ENCODE results near the gene SYCP2L.
A peak's percentile ranks its signal among the peaks of the same experiment; 100 is the strongest.
"Not testable (repeated sequence)": the region's sequence is repeated elsewhere in the genome, so short reads cannot be mapped to it uniquely, and the experiment has no call there.

The SYCP2L gene

GRCh38 chr6:10890151-10890550 is 3.3 kb downstream of the SYCP2L start:
- no peak for DNase-seq (ENCODE audit: low spot score)
- in situ Hi-C loops (cut with MboI; ENCODE audit: low sequenced_read_pairs, unreplicated experiment), result no loop called here
- TF ChIP-seq CTCF (IDR thresholded peaks at IDR 0.05; ENCODE audit: borderline replicate concordance, control extremely low read depth, extremely low read depth, insufficient read depth, missing control alignments), result no peak

GRCh38 chr6:10891960-10892359 is 5.1 kb downstream of the SYCP2L start:
- TF ChIP-seq CTCF (IDR thresholded peaks at IDR 0.05; ENCODE audit: borderline replicate concordance, control extremely low read depth, extremely low read depth, insufficient read depth, missing control alignments), result no peak
- no peak for DNase-seq (ENCODE audit: low spot score)
- in situ Hi-C loops (cut with MboI; ENCODE audit: low sequenced_read_pairs, unreplicated experiment), result no loop called here

DNA sequence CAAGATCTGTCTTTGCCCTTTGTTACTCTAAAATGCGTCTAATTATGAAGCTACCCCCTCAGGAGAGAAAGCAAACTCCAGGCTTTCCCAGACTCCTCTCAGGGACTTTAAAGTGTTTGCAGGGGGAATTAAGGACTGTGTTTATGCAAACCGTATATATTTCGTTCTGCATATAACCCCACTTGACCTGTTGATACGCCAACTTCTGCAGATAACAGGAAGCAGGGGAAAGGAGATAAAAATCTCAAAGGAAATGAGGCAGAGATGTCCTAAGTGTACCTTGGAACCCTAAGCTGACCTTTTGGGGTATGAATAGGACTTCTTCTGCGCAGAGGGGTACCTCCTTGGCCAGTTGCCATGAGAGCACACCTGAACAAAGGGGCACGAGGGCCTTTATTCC is 8.1 kb downstream of the SYCP2L start:
- in situ Hi-C loops (cut with MboI; ENCODE audit: low sequenced_read_pairs, unreplicated experiment), result no loop called here
- no peak for DNase-seq (ENCODE audit: low spot score)
- TF ChIP-seq CTCF (IDR thresholded peaks at IDR 0.05; ENCODE audit: borderline replicate concordance, control extremely low read depth, extremely low read depth, insufficient read depth, missing control alignments), result no peak

DNA sequence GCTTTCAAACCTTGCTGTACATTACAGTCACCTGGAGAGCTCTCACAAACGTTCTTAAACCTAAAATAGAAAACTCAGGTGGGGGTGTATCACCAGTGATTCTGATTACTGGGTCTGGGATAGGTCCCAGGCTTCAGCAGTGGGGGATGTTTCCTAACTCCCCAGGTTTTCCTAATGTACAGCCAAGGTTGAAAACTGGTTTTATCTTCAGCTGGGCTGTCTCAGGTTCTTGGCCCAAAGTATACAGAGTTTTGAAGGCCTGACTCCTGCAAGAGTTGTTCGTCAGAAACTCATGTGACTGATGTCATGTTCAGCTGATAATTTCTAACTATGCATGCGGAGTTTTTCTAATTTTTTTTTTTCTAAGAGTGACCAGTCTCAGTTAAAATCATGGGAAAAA is 9.8 kb downstream of the SYCP2L start:
- no peak for DNase-seq (ENCODE audit: low spot score)
- no peak for TF ChIP-seq CTCF (IDR thresholded peaks at IDR 0.05; ENCODE audit: borderline replicate concordance, control extremely low read depth, extremely low read depth, insufficient read depth, missing control alignments)
- in situ Hi-C loops (cut with MboI; ENCODE audit: low sequenced_read_pairs, unreplicated experiment), result no loop called here

- in situ Hi-C loops (cut with MboI; ENCODE audit: low sequenced_read_pairs, unreplicated experiment), result no loop called here
- peak; percentile 63 for DNase-seq (ENCODE audit: low spot score)
- no peak for TF ChIP-seq CTCF (IDR thresholded peaks at IDR 0.05; ENCODE audit: borderline replicate concordance, control extremely low read depth, extremely low read depth, insufficient read depth, missing control alignments)
Measured at GRCh38 chr6:10901770-10902169, 14.9 kb downstream of the SYCP2L start.

- TF ChIP-seq CTCF (IDR thresholded peaks at IDR 0.05; ENCODE audit: borderline replicate concordance, control extremely low read depth, extremely low read depth, insufficient read depth, missing control alignments), result no peak
- in situ Hi-C loops (cut with MboI; ENCODE audit: low sequenced_read_pairs, unreplicated experiment), result no loop called here
- DNase-seq (ENCODE audit: low spot score), result no peak
Measured at GRCh38 chr6:10904015-10904414, 17.2 kb downstream of the SYCP2L start.

- DNase-seq (ENCODE audit: low spot score), result no peak
- TF ChIP-seq CTCF (IDR thresholded peaks at IDR 0.05; ENCODE audit: borderline replicate concordance, control extremely low read depth, extremely low read depth, insufficient read depth, missing control alignments), result no peak
- in situ Hi-C loops (cut with MboI; ENCODE audit: low sequenced_read_pairs, unreplicated experiment), result no loop called here
Measured at GRCh38 chr6:10908228-10908627, 21.4 kb downstream of the SYCP2L start.

DNA sequence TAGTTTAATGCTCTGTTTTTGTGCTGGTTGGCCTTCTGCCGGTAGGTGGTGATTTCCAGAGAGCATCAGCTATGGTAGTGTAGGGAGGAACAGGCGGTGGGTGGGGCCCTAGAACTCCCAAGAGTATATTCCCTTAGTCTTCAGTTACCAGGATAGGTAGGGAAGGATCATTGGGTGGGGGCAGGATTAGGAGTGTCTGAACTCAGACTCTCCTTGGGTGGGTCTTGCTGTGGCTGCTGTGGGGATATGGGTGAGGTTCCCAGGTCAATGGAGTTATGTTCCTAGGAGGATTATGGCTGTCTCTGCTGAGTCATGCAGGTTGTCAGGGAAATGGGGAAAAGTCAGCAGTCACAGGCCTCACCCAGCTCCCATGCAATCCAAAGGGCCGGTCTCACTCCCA is 32.7 kb downstream of the SYCP2L start:
- DNase-seq (ENCODE audit: low spot score); in situ Hi-C loops (cut with MboI; ENCODE audit: low sequenced_read_pairs, unreplicated experiment): not testable (repeated sequence)

All from GM13976 (cell line).